K562 (cell line): ENCODE results near the gene ZNF652. TPM values are rescaled to one million over a fixed set of nuclear protein-coding genes. Genes with fewer than 3 reads are reported as not detected.

ENCODE experiments used
- BCL6 ChIP-seq: fragments of 250-450 bp; sonication (Bioruptor Pico); IDR thresholded peaks from 2 replicates; pipeline ENCODE4 v1.4.0; 2020
- BRD4 ChIP-seq: fragments of 200-600 bp; sonication (generic); IDR thresholded peaks from 2 replicates; pipeline ENCODE4 v1.6.1; 2017; ENCODE audit warnings: inconsistent platforms
- CSDE1 ChIP-seq, 2 experiments: fragments of 450-650 bp; IDR thresholded peaks; 2 replicates each; pipeline ENCODE4 v1.6.1; 2016; ENCODE audit warnings: mild to moderate bottlenecking in 1 of 2
- CTBP1 ChIP-seq: fragments of 450-650 bp; IDR thresholded peaks from 2 replicates; pipeline ENCODE4 v1.6.1; 2016; ENCODE audit warnings: borderline replicate concordance
- ELF2 ChIP-seq: fragments of 250-450 bp; sonication (Bioruptor Pico); IDR thresholded peaks from 2 replicates; pipeline ENCODE4 v1.5.0; 2021; ENCODE audit warnings: mild to moderate bottlenecking
- EP400 ChIP-seq: fragments of 450-650 bp; IDR thresholded peaks from 2 replicates; pipeline ENCODE4 v1.6.1; 2017; ENCODE audit warnings: antibody characterized with exemption, mild to moderate bottlenecking, moderate library complexity
- ESRRA ChIP-seq: fragments of 450-650 bp; IDR thresholded peaks from 2 replicates; pipeline ENCODE4 v1.6.1; 2014; ENCODE audit warnings: low read depth, mild to moderate bottlenecking, moderate library complexity, borderline replicate concordance
- HDAC1 ChIP-seq, 2 experiments: fragments of 450-650 bp; IDR thresholded peaks; 2 replicates each; pipeline ENCODE4 v1.6.1; 2016 to 2017; ENCODE audit warnings: inconsistent platforms in 1 of 2, mild to moderate bottlenecking in 1 of 2, moderate library complexity in 1 of 2
- HDGF ChIP-seq: fragments of 450-650 bp; IDR thresholded peaks from 2 replicates; pipeline ENCODE4 v1.6.1; 2016
- L3MBTL2 ChIP-seq: fragments of 450-650 bp; IDR thresholded peaks from 2 replicates; pipeline ENCODE4 v1.6.1; 2016; ENCODE audit warnings: mild to moderate bottlenecking, moderate library complexity
- MGA ChIP-seq: fragments of 450-650 bp; IDR thresholded peaks from 2 replicates; pipeline ENCODE4 v1.6.1; 2016; ENCODE audit warnings: mild to moderate bottlenecking, moderate library complexity
- SMARCE1 ChIP-seq: fragments of 450-650 bp; IDR thresholded peaks from 2 replicates; pipeline ENCODE4 v1.7.1; 2016; ENCODE audit warnings: mild to moderate bottlenecking
- SRSF7 ChIP-seq: fragments of 200-400 bp; formaldehyde crosslinking; optimal IDR thresholded peaks from 2 replicates; pipeline ENCODE3; 2017; ENCODE audit warnings: mild to moderate bottlenecking, low read depth, low read length
- VEZF1 ChIP-seq: fragments of 200-800 bp; sonication (Bioruptor generic); IDR thresholded peaks from 2 replicates; pipeline ENCODE4 v1.6.1; 2017; ENCODE audit warnings: missing genetic modification characterization, missing compliant biosample characterization
- ZKSCAN3 ChIP-seq: fragments of 250-450 bp; sonication (Bioruptor Pico); IDR thresholded peaks from 2 replicates; pipeline ENCODE4 v1.4.0; 2020
- ZKSCAN8 ChIP-seq: fragments of 200-800 bp; sonication (Bioruptor generic); IDR thresholded peaks from 2 replicates; pipeline ENCODE4 v1.6.1; 2016; ENCODE audit warnings: missing genetic modification characterization, missing compliant biosample characterization
- ZNF124 ChIP-seq: sonication (generic); formaldehyde crosslinking; IDR thresholded peaks from 2 replicates; pipeline ENCODE4 v1.8.1; 2022; ENCODE audit warnings: missing genetic modification reagents
- polyA plus RNA-seq, 8 experiments: library from polyadenylated mRNA; depleted of rRNA in 4 of 8; stranded (reverse) in 5 of 8; unstranded in 3 of 8; fragments of >200 nt; fragmentation: Nextera tagmentation in 2 of 8; fragmentation: Illumina TruSeq in 1 of 8; extraction: Ambion mirVana in 2 of 8; extraction: Trizol in 1 of 8; gene quantifications; 2 replicates each; pipeline versions ENCODE4 v1.2.1 to v1.2.3, GENCODE V29; 2011 to 2014; ENCODE audit warnings: inconsistent platforms in 1 of 8, missing spikeins in 1 of 8
- total RNA-seq, 7 experiments: library from RNA; depleted of rRNA in 6 of 7; stranded (reverse); fragments of >200 nt in 6 of 7; fragmentation: Illumina TruSeq in 2 of 7; extraction: Trizol in 2 of 7; gene quantifications; 2 replicates each; pipeline versions ENCODE4 v1.2.1 to v1.2.3, GENCODE V29; 2011 to 2021; ENCODE audit warnings: low replicate concordance in 1 of 7

The ZNF652 gene
- total and polyA plus RNA-seq, 9 of the 15 experiments (the other 6 are each of a cell fraction or from before 2014, with no cell fraction given), result 5.1 to 15.5 (median 7.8) TPM

GRCh38 chr17:49327835-49328784, 33.9 kb downstream of the ZNF652 start (continued):
- TF ChIP-seq MGA (peak; percentile 63), ZKSCAN3 (CRISPR knock-in tag) (no peak), ELF2 (CRISPR knock-in tag) (no peak), CTBP1 (peak; percentile 59; the same call in 1 of the 2 replicates), CSDE1 (IDR thresholded peaks at IDR 0.05) (no peak), SMARCE1 (peak; percentile 31; the same call in 1 of the 2 replicates), ZKSCAN8 (CRISPR knock-in tag) (no peak), ZNF124 (CRISPR knock-in tag) (no peak), HDGF (no peak), BRD4 (no peak), BCL6 (no peak), HDAC1 (IDR thresholded peaks at IDR 0.05) (0 out of 4 replicates have a peak, but pooled peaks of 1 of the 2 experiments have one; percentile 17), ESRRA (peak; percentile 80), EP400 (peak; percentile 15; the same call in 1 of the 2 replicates), SRSF7 (no peak), VEZF1 (CRISPR knock-in tag) (peak; percentile 23; the same call in 1 of the 2 replicates), L3MBTL2 (peak; percentile 87)
